Ascending aorta (tissue), 2 donors: ENCODE measurements around the gene CLMN. TPM values are rescaled to one million over a fixed set of nuclear protein-coding genes. Genes with fewer than 3 reads are reported as not detected.

ENCODE experiments used
- DNase-seq, 2 donors: peaks; one replicate each; pipeline ENCODE4 v3.0.0-alpha.2; 2019; ENCODE audit warnings: low spot score in 2 of 2
- H3K27ac ChIP-seq, 2 donors: fragments of 200-600 bp; sonication (generic); one replicate each; pipeline ENCODE4 v1.5.1; 2016 to 2017; ENCODE audit warnings: mild to moderate bottlenecking in 1 of 2
- H3K27me3 ChIP-seq: fragments of 200-600 bp; sonication (generic); one replicate; pipeline ENCODE4 v1.5.1; 2017
- H3K36me3 ChIP-seq, 2 donors: fragments of 200-600 bp; sonication (generic); one replicate each; pipeline ENCODE4 v1.5.1; 2016
- H3K4me1 ChIP-seq, 2 donors: fragments of 200-600 bp; sonication (generic); one replicate each; pipeline ENCODE4 v1.5.1; 2016 to 2017; ENCODE audit warnings: mild to moderate bottlenecking in 1 of 2
- H3K4me3 ChIP-seq, 2 donors: fragments of 200-600 bp; sonication (generic); one replicate each; pipeline ENCODE4 v1.5.1; 2016 to 2017; ENCODE audit warnings: mild to moderate bottlenecking in 1 of 2
- H3K9me3 ChIP-seq, 2 donors: fragments of 200-600 bp; sonication (generic); one replicate each; pipeline ENCODE4 v1.5.1; 2016
- CTCF ChIP-seq, 3 experiments: fragments of 200-600 bp in 2 of 3; fragments of 450-650 bp in 1 of 3; sonication (generic) in 2 of 3; IDR thresholded peaks; one replicate each; pipeline ENCODE4 v1.5.1; 2016 to 2019; ENCODE audit warnings: antibody characterized with exemption in 3 of 3, mild to moderate bottlenecking in 1 of 3, moderate library complexity in 1 of 3
- intact Hi-C: fragments of 100-400 bp; cut with DNase I; formaldehyde crosslinking; loops from one replicate; pipeline ENCODE4 v1.15.1; 2023
- total RNA-seq: library from RNA; depleted of rRNA; stranded (reverse); fragments of >200 nt; gene quantifications from one replicate; pipeline ENCODE4 v1.1.0, GENCODE V29; 2016

The CLMN gene
- total RNA-seq, 1 donor from 2014 or later = 4.7 TPM

- H3K27me3 ChIP-seq = no peaks in the 10 kb centered on the region
- no peaks in the 10 kb centered on the region for H3K36me3 ChIP-seq
- no peak overlapping the region for H3K4me3 ChIP-seq
- intact Hi-C loops = no loop called here
- no peak overlapping the region for H3K27ac ChIP-seq
- H3K4me1 ChIP-seq = peaks cover 0 to 3% of the 10 kb centered on the region in 2 donors
- TF ChIP-seq CTCF (IDR thresholded peaks at IDR 0.05) = no peak
- H3K9me3 ChIP-seq = no peaks in the 10 kb centered on the region
- no peak for DNase-seq
These were observed 26.3 kb downstream of the CLMN start for GRCh38 chr14:95293449-95293848.

- H3K36me3 ChIP-seq = no peaks in the 10 kb centered on the region
- intact Hi-C loops = no loop called here
- peak overlapping the region in 1 of 2 donors; percentile 18 for H3K27ac ChIP-seq
- no peaks in the 10 kb centered on the region for H3K9me3 ChIP-seq
- peaks cover 0 to 3% of the 10 kb centered on the region in 2 donors for H3K4me1 ChIP-seq
- H3K4me3 ChIP-seq = no peak overlapping the region
- H3K27me3 ChIP-seq = no peaks in the 10 kb centered on the region
- no peak for TF ChIP-seq CTCF (IDR thresholded peaks at IDR 0.05)
- no peak for DNase-seq
These were observed 26.9 kb downstream of the CLMN start for GRCh38 chr14:95292660-95293425.

- Histone ChIP-seq H3K4me1 (peaks cover 0 to 3% of the 10 kb centered on the region in 2 donors), H3K27me3 (no peaks in the 10 kb centered on the region), H3K27ac (peak overlapping the region in 1 of 2 donors; percentile 18), H3K9me3 (no peaks in the 10 kb centered on the region), H3K36me3 (no peaks in the 10 kb centered on the region), H3K4me3 (no peak overlapping the region)
- intact Hi-C loops = no loop called here
- TF ChIP-seq CTCF (IDR thresholded peaks at IDR 0.05) = no peak
- peak in 1 of 2 donors; percentile 75 for DNase-seq
These were observed 27.7 kb downstream of the CLMN start for GRCh38 chr14:95291859-95292542.

GRCh38 chr14:95290871-95291431 is 28.8 kb downstream of the CLMN start:
- H3K4me1 ChIP-seq = peaks cover 0 to 3% of the 10 kb centered on the region in 2 donors
- intact Hi-C loops = no loop called here
- no peak overlapping the region for H3K27ac ChIP-seq
- no peaks in the 10 kb centered on the region for H3K36me3 ChIP-seq
- no peak for DNase-seq
- H3K4me3 ChIP-seq = no peak overlapping the region
- H3K9me3 ChIP-seq = no peaks in the 10 kb centered on the region
- H3K27me3 ChIP-seq = no peaks in the 10 kb centered on the region
- no peak for TF ChIP-seq CTCF (IDR thresholded peaks at IDR 0.05)

- Histone ChIP-seq H3K4me3 (no peak overlapping the region), H3K27ac (no peak overlapping the region), H3K9me3 (no peaks in the 10 kb centered on the region), H3K27me3 (no peaks in the 10 kb centered on the region), H3K36me3 (no peaks in the 10 kb centered on the region), H3K4me1 (peaks cover 0 to 3% of the 10 kb centered on the region in 2 donors)
- intact Hi-C loops = no loop called here
- no peak for TF ChIP-seq CTCF (IDR thresholded peaks at IDR 0.05)
- no peak for DNase-seq
These were observed 29.7 kb downstream of the CLMN start for GRCh38 chr14:95290021-95290420.
